ENCODE data around the gene MAP4. TPM values are rescaled to one million over a fixed set of nuclear protein-coding genes. Genes with fewer than 3 reads are reported as not detected.

MAP4 gene
- total RNA-seq, 2 donors from 2014 or later, result 152 to 169 TPM

GRCh38 chr3:47971081-47971480, 45.1 kb downstream of the MAP4 start:
- H3K4me3 ChIP-seq (ENCODE audit: low read length), result no peak overlapping the region
- H3K27ac ChIP-seq (ENCODE audit: low read depth, low read length), result no peak overlapping the region
- no peak for DNase-seq
- Mint-ChIP-seq H3K27ac (no peak overlapping the region), H3K27me3 (ENCODE audit: insufficient read depth) (no peaks in the 10 kb centered on the region), H3K4me1 (peaks cover 4% of the 10 kb centered on the region), H3K4me3 (no peak overlapping the region), H3K36me3 (ENCODE audit: low read depth) (peaks cover 30% of the 10 kb centered on the region), H3K9me3 (no peaks in the 10 kb centered on the region)
- 93 to 94% methylated on average over 2 to 3 of the region's 3 CpGs for WGBS, 2 experiments (ENCODE audit: insufficient coverage in 1 of 2, insufficient read length in 1 of 2)
- H3K36me3 ChIP-seq (ENCODE audit: control insufficient read depth, insufficient read depth, low read length), result peaks cover 49% of the 10 kb centered on the region
- no peak overlapping the region for H3K9ac ChIP-seq (ENCODE audit: extremely low read depth, low read length, poor library complexity, severe bottlenecking)
- H3K27me3 ChIP-seq (ENCODE audit: control insufficient read depth, insufficient read depth, low read length, poor library complexity, severe bottlenecking), result no peaks in the 10 kb centered on the region
- no peaks in the 10 kb centered on the region for H3K9me3 ChIP-seq (ENCODE audit: control insufficient read depth, low read length)
- TF ChIP-seq CTCF (conservative IDR thresholded peaks at IDR 0.05), result no peak
- H3K4me1 ChIP-seq (ENCODE audit: control insufficient read depth, insufficient read depth, low read length), result no peaks in the 10 kb centered on the region

GRCh38 chr3:47964740-47965139, 51.5 kb downstream of the MAP4 start:
- Histone ChIP-seq H3K4me3 (ENCODE audit: low read length) (no peak overlapping the region), H3K9me3 (ENCODE audit: control insufficient read depth, low read length) (peaks cover 11% of the 10 kb centered on the region), H3K27ac (ENCODE audit: low read depth, low read length) (no peak overlapping the region), H3K4me1 (ENCODE audit: control insufficient read depth, insufficient read depth, low read length) (no peaks in the 10 kb centered on the region), H3K27me3 (ENCODE audit: control insufficient read depth, insufficient read depth, low read length, poor library complexity, severe bottlenecking) (no peaks in the 10 kb centered on the region), H3K9ac (ENCODE audit: extremely low read depth, low read length, poor library complexity, severe bottlenecking) (no peak overlapping the region), H3K36me3 (ENCODE audit: control insufficient read depth, insufficient read depth, low read length) (peaks cover 40% of the 10 kb centered on the region)
- peaks cover 33% of the 10 kb centered on the region for H3K36me3 Mint-ChIP-seq (ENCODE audit: low read depth)
- TF ChIP-seq CTCF (conservative IDR thresholded peaks at IDR 0.05), result no peak
- H3K9me3 Mint-ChIP-seq, result peaks cover 10% of the 10 kb centered on the region
- WGBS, 2 experiments (ENCODE audit: insufficient coverage in 1 of 2, insufficient read length in 1 of 2), result 96% methylated on average over 3 of the region's 4 CpGs; no CpG with 5 or more reads in 1 of the 2 experiments
- no peak overlapping the region for H3K4me3 Mint-ChIP-seq
- H3K27ac Mint-ChIP-seq, result no peak overlapping the region
- no peaks in the 10 kb centered on the region for H3K27me3 Mint-ChIP-seq (ENCODE audit: insufficient read depth)
- DNase-seq, result no peak
- peaks cover 16% of the 10 kb centered on the region for H3K4me1 Mint-ChIP-seq

- H3K36me3 ChIP-seq (ENCODE audit: control insufficient read depth, insufficient read depth, low read length), result peaks cover 40% of the 10 kb centered on the region
These were observed 54.2 kb downstream of the MAP4 start for GRCh38 chr3:47961815-47962606.

More at GRCh38 chr3:47961815-47962606, 54.2 kb downstream of the MAP4 start:
- H3K9me3 ChIP-seq (ENCODE audit: control insufficient read depth, low read length), result peaks cover 11% of the 10 kb centered on the region
- no peak overlapping the region for H3K4me3 ChIP-seq (ENCODE audit: low read length)
- WGBS, 2 experiments (ENCODE audit: insufficient coverage in 1 of 2, insufficient read length in 1 of 2), result 74 to 88% methylated on average over 3 to 5 of the region's 5 CpGs
- peak; percentile 50 for DNase-seq
- H3K9ac ChIP-seq (ENCODE audit: extremely low read depth, low read length, poor library complexity, severe bottlenecking), result no peak overlapping the region
- Mint-ChIP-seq H3K27ac (peak overlapping the region; percentile 54), H3K4me3 (no peak overlapping the region), H3K9me3 (peaks cover 10% of the 10 kb centered on the region), H3K36me3 (ENCODE audit: low read depth) (peaks cover 36% of the 10 kb centered on the region), H3K4me1 (peaks cover 12% of the 10 kb centered on the region), H3K27me3 (ENCODE audit: insufficient read depth) (no peaks in the 10 kb centered on the region)
- H3K4me1 ChIP-seq (ENCODE audit: control insufficient read depth, insufficient read depth, low read length), result no peaks in the 10 kb centered on the region
- no peaks in the 10 kb centered on the region for H3K27me3 ChIP-seq (ENCODE audit: control insufficient read depth, insufficient read depth, low read length, poor library complexity, severe bottlenecking)
- no peak for TF ChIP-seq CTCF (conservative IDR thresholded peaks at IDR 0.05)
- no peak overlapping the region for H3K27ac ChIP-seq (ENCODE audit: low read depth, low read length)
